Stimulated activated naive CD8-positive, alpha-beta T cell treated with anti-CD3 and anti-CD28 coated beads, Interleukin-15, Interleukin-2, amounts not matched to agents 100 U/mL and 50 U/mL, for 24 hours (primary cell): Measurements from ENCODE around the gene IGDCC3.

Source experiments
- ATAC-seq: fragments of 150-1000 bp; cut with Tn5 transposase; one replicate; pipeline ENCODE4 v1.10.0; 2021
- DNase-seq: peaks from one replicate; pipeline ENCODE4 v3.0.0; 2021

IGDCC3 gene

GRCh38 chr15:65286704-65287519 is 90.9 kb downstream of the IGDCC3 start, which contains the start of gene PARP16:
PARP16 (minus strand) TSS chr15:65286883; CDS start chr15:65286426, 457 bp downstream.
- ATAC-seq, result peak; percentile 98

GRCh38 chr15:65286069-65286703 is 91.6 kb downstream of the IGDCC3 start:
- ATAC-seq, result peak; percentile 28
- DNase-seq, result peak; percentile 40

More at GRCh38 chr15:65286704-65287519, 90.9 kb downstream of the IGDCC3 start, which contains the start of gene PARP16:
- DNase-seq, result peak; percentile 96

- ATAC-seq, result no peak
- no peak for DNase-seq
Measured at GRCh38 chr15:65285291-65286068, 92.3 kb downstream of the IGDCC3 start.

- ATAC-seq (no peak), DNase-seq (no peak)
Measured at GRCh38 chr15:65278480-65278879, 99.3 kb downstream of the IGDCC3 start.
